A673 (cell line): ENCODE measurements around the gene SLC17A2. TPM values are rescaled to one million over a fixed set of nuclear protein-coding genes. Genes with fewer than 3 reads are reported as not detected.

Experiments
- BruUV-seq: library from RNA; stranded (reverse); fragments of 400-500 nt; replicated peaks from 2 replicates; lab custom pipeline; 2021; lab: Mats Ljungman, UMichigan
- CTCF ChIA-PET: fragments of 300-600 bp; sonication (Branson Sonifier 250); formaldehyde crosslinking; loops from one replicate; lab custom pipeline; 2022; ENCODE audit warnings: antibody characterized with exemption; lab: Charles Lee
- POLR2A ChIA-PET: fragments of 300-600 bp; sonication (Branson Sonifier 250); formaldehyde crosslinking; loops from one replicate; lab custom pipeline; 2022; ENCODE audit warnings: antibody characterized with exemption; ENCODE audit not compliant: low non-redundant PET; lab: Charles Lee
- DNase-seq: peaks from one replicate; pipeline ENCODE4 v3.0.0-alpha.2; 2015; ENCODE audit warnings: low spot score
- H3K27ac ChIP-seq: fragments of 200-600 bp; sonication (generic); 2 replicates; pipeline ENCODE4 v1.5.1; 2016; ENCODE audit warnings: mixed run types, low read depth, mild to moderate bottlenecking, mixed read lengths, antibody characterized with exemption, low read length; ENCODE audit not compliant: poor library complexity, severe bottlenecking
- H3K27me3 ChIP-seq: fragments of 200-600 bp; sonication (generic); replicated peaks from 2 replicates; pipeline ENCODE4 v1.6.1; 2017; ENCODE audit warnings: mixed run types, low read depth, mild to moderate bottlenecking, mixed read lengths, antibody characterized with exemption, low read length; ENCODE audit not compliant: insufficient read depth, poor library complexity
- H3K36me3 ChIP-seq: fragments of 200-600 bp; sonication (generic); 2 replicates; pipeline ENCODE4 v1.6.1; 2016; ENCODE audit warnings: mixed run types, mild to moderate bottlenecking, mixed read lengths, antibody characterized with exemption, low read length; ENCODE audit not compliant: insufficient read depth, poor library complexity, severe bottlenecking
- H3K4me1 ChIP-seq: fragments of 200-600 bp; sonication (generic); 2 replicates; pipeline ENCODE4 v1.6.1; 2017; ENCODE audit warnings: mixed run types, mild to moderate bottlenecking, mixed read lengths, antibody characterized with exemption, low read length; ENCODE audit not compliant: insufficient read depth, poor library complexity, severe bottlenecking
- H3K4me3 ChIP-seq: fragments of 200-600 bp; sonication (generic); 2 replicates; pipeline ENCODE4 v1.5.1; 2016; ENCODE audit warnings: low read depth, mixed run types, mild to moderate bottlenecking, mixed read lengths, low read length; ENCODE audit not compliant: poor library complexity, severe bottlenecking
- H3K9me3 ChIP-seq: fragments of 200-600 bp; sonication (generic); 2 replicates; pipeline ENCODE4 v1.6.1; 2016; ENCODE audit warnings: mixed run types, low read depth, mild to moderate bottlenecking, mixed read lengths, antibody characterized with exemption, low read length; ENCODE audit not compliant: poor library complexity, severe bottlenecking
- EZH2 ChIP-seq: fragments of 200-600 bp; sonication (generic); IDR thresholded peaks from 2 replicates; pipeline ENCODE4 v1.6.1; 2017; ENCODE audit warnings: borderline replicate concordance, low read depth, mild to moderate bottlenecking, mixed read lengths, antibody characterized with exemption, low read length; ENCODE audit not compliant: poor library complexity, severe bottlenecking
- intact Hi-C: fragments of 100-400 bp; cut with micrococcal nuclease; formaldehyde crosslinking; loops from one replicate; pipeline ENCODE4 v1.10.0; 2022; ENCODE audit not compliant: unreplicated experiment
- total RNA-seq: library from RNA; stranded (reverse); gene quantifications from 2 replicates; pipeline ENCODE4 v1.2.3, GENCODE V29; 2021
- TF ChIP-seq, protein P1 (sequence below): fragments of 300-800, 200-600 bp; sonication (generic); conservative IDR thresholded peaks from 2 replicates; pipeline ENCODE4 v1.5.1; 2017; ENCODE audit warnings: low read depth, mild to moderate bottlenecking, antibody characterized with exemption, low read length, moderate library complexity, mixed read lengths

SLC17A2 gene
- total RNA-seq, 1 experiment from 2014 or later, result not detected

DNA sequence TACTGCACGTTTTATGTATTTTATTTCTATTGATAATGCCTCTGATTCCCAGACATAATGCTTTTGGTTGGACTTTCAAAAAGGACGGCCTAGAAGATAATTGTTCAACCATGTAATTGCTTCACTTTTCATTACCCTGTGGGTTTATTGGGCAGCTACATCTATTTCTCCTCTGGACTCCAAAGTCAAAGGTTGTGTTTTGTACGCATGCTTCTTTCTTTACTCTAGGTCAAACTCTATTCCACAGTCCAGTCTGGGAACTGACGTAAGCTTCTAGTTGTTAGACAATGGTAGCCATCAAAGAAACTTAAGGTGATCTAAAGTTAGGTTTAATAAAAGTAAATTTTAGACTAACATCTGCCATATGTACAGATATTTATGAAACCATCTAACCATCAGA lies 49.9 kb downstream of the SLC17A2 start:
- H3K36me3 ChIP-seq, result no peaks in the 10 kb centered on the region
- BruUV-seq, result no TSS peak
- no peak overlapping the region for H3K4me3 ChIP-seq
- H3K27ac ChIP-seq, result no peak overlapping the region
- no peaks in the 10 kb centered on the region for H3K9me3 ChIP-seq
- no peak for DNase-seq
- TF ChIP-seq, protein P1, sequence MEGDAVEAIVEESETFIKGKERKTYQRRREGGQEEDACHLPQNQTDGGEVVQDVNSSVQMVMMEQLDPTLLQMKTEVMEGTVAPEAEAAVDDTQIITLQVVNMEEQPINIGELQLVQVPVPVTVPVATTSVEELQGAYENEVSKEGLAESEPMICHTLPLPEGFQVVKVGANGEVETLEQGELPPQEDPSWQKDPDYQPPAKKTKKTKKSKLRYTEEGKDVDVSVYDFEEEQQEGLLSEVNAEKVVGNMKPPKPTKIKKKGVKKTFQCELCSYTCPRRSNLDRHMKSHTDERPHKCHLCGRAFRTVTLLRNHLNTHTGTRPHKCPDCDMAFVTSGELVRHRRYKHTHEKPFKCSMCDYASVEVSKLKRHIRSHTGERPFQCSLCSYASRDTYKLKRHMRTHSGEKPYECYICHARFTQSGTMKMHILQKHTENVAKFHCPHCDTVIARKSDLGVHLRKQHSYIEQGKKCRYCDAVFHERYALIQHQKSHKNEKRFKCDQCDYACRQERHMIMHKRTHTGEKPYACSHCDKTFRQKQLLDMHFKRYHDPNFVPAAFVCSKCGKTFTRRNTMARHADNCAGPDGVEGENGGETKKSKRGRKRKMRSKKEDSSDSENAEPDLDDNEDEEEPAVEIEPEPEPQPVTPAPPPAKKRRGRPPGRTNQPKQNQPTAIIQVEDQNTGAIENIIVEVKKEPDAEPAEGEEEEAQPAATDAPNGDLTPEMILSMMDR, result no peak
- TF ChIP-seq EZH2, result no peak
- ChIA-PET CTCF (no interaction called here), POLR2A (no interaction called here)
- no peaks in the 10 kb centered on the region for H3K27me3 ChIP-seq
- H3K4me1 ChIP-seq, result peaks cover 3% of the 10 kb centered on the region
- intact Hi-C loops, result no loop called here

DNA sequence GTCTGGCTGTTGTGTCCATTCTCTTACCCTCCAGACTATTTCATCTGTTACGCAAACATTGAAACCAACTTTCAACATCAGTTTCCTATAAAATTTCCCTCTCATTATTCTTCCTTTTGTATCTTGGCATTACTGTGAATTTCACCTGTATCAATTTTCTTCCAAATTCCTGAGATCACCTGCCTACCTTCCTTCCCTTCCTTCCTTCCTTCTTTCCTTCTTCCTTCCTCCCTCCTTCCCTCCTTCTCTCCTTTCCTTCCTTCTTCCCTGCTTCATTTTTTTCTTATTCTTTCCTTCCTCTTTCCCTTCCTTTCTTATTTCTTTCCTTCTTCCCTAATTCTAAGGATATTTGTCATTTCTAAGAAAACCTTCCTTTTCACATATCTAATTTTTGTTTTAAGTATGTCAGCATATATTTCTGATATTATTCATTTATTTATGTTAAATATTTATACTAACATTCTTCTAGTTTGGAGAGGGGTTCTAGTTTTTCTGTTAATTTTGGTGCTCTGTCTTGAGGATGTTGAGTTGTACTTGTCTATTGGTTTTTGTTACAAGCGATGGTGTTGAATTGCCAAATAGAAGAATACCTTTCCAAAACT lies 51.7 kb downstream of the SLC17A2 start:
- DNase-seq, result no peak
- no peaks in the 10 kb centered on the region for H3K27me3 ChIP-seq
- intact Hi-C loops, result no loop called here
- no peaks in the 10 kb centered on the region for H3K9me3 ChIP-seq
- ChIA-PET POLR2A (no interaction called here), CTCF (no interaction called here)
- H3K4me1 ChIP-seq, result no peaks in the 10 kb centered on the region
- BruUV-seq, result no TSS peak
- H3K36me3 ChIP-seq, result no peaks in the 10 kb centered on the region
- H3K4me3 ChIP-seq, result no peak overlapping the region
- TF ChIP-seq EZH2, result no peak
- TF ChIP-seq, protein P1, result no peak
- H3K27ac ChIP-seq, result no peak overlapping the region

DNA sequence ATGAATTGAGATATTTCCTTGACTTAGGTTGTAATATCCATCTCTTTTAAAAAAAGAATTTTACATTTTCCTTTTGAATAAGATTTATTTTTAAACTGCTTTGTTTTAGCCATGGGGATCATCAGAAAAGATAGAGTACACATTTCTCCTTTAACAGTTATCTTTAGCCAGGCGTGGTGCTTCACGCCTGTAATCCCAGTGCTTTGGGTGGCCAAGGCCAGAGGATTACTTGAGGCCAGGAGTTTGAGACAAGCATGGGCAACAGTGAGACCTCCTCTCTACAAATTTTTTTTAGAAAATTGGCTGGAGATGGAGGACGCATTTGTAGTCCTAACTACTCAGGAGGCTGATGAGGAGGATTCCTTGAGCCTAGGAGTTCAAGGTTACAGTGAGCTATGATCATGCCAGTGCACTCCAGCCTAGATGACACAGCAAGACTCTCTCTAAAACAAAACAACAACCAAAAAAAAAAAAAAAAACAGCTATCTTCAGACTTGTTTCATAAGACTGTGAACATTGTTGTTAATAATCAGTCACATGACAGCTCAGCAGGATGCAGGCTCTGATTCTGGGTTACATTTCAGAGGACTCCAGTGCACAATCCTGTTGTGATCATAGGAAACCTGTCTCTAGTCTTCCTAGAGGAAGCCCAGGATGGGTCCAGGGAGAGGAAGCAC lies 54.4 kb downstream of the SLC17A2 start:
- Histone ChIP-seq H3K9me3 (no peaks in the 10 kb centered on the region), H3K4me1 (no peaks in the 10 kb centered on the region), H3K4me3 (no peak overlapping the region), H3K36me3 (no peaks in the 10 kb centered on the region), H3K27me3 (no peaks in the 10 kb centered on the region), H3K27ac (no peak overlapping the region)
- CTCF ChIA-PET, result no interaction called here
- no TSS peak for BruUV-seq
- POLR2A ChIA-PET, result interaction anchor here (0.5 kb wide), 1 partner anchor 23 kb away, joined by 21 read pairs; no protein-coding TSS in a partner anchor
- intact Hi-C loops, result no loop called here
- TF ChIP-seq, protein P1, result no peak
- TF ChIP-seq EZH2, result no peak
- no peak for DNase-seq
